Nephron (organoid): ENCODE data around the gene AFAP1.

Source experiments
- H3K27ac Mint-ChIP-seq, 3 experiments: 2 replicates each; pipeline ENCODE4 v1.8.0; 2020; ENCODE audit warnings: mixed read lengths in 3 of 3, mild to moderate bottlenecking in 2 of 3, moderate library complexity in 1 of 3
- H3K27me3 Mint-ChIP-seq: 2 replicates; pipeline ENCODE4 v1.8.0; 2021; ENCODE audit warnings: low read depth, mild to moderate bottlenecking, moderate library complexity, mixed read lengths
- H3K36me3 Mint-ChIP-seq: 2 replicates; pipeline ENCODE4 v1.8.0; 2020; ENCODE audit warnings: low read depth, mixed read lengths
- H3K4me1 Mint-ChIP-seq: 2 replicates; pipeline ENCODE4 v1.8.0; 2020; ENCODE audit warnings: mixed read lengths
- H3K4me3 Mint-ChIP-seq, 3 experiments: 2 replicates each; pipeline ENCODE4 v1.8.0; 2020; ENCODE audit warnings: mild to moderate bottlenecking in 3 of 3, mixed read lengths in 3 of 3, moderate library complexity in 2 of 3
- H3K9me3 Mint-ChIP-seq: 2 replicates; pipeline ENCODE4 v1.8.0; 2020; ENCODE audit warnings: mixed read lengths
- CTCF ChIP-seq, 3 experiments: fragments of 200-600 bp; sonication (generic); IDR thresholded peaks; one replicate each; pipeline ENCODE4 v1.5.0; 2021; ENCODE audit warnings: antibody characterized with exemption in 3 of 3; ENCODE audit not compliant: unreplicated experiment in 3 of 3

Gene AFAP1

GRCh38 chr4:7886007-7886973 is 53.4 kb downstream of the AFAP1 start:
- peak overlapping the region; percentile 12 to 84 (median 65) for H3K27ac Mint-ChIP-seq
- no peak overlapping the region for H3K4me3 Mint-ChIP-seq
- H3K36me3 Mint-ChIP-seq: peaks cover 37% of the 10 kb centered on the region
- peaks cover 14% of the 10 kb centered on the region for H3K9me3 Mint-ChIP-seq
- peaks cover 57% of the 10 kb centered on the region for H3K4me1 Mint-ChIP-seq
- TF ChIP-seq CTCF (IDR thresholded peaks at IDR 0.05; ENCODE audit: unreplicated experiment in 3 of 3): no peak
- no peaks in the 10 kb centered on the region for H3K27me3 Mint-ChIP-seq

DNA sequence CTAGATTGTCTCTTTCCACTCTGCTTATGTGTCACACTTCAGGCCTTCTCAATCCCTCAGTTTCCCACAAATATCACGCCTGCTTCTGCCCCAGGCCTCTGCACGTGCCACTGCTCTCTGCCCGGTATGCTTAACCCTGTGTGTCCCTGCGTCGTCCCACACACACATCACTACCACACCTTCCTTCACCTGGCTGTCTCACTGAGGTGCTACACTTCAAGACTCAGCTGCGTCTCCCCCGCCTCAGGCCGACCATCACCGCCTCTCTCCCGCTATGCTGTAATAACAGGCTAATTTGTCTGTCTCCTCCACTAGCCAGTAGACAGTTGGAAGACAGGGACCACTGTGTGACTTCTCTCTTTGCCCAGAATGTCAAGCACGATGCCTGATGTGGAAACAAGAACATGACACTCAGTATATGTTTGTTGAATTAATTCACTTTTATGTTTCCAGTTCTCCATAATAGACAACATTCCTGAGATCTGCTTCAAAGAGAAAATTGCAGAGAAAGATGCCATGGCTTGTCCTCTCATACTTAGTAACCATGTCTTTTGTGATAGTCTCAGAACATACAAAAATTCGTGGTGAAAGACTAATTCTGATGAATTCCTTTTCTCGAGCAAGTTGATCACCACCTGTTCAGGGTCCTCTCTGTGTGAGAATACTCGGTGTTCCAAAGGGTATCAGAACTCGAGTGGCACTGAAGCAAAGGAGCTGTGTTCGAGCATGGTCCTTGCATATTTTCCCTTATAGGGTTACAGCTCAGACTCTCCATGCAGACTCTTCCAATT is 54.2 kb downstream of the AFAP1 start:
- H3K36me3 Mint-ChIP-seq: peaks cover 34% of the 10 kb centered on the region
- peaks cover 57% of the 10 kb centered on the region for H3K4me1 Mint-ChIP-seq
- H3K4me3 Mint-ChIP-seq: no peak overlapping the region
- peaks cover 14% of the 10 kb centered on the region for H3K9me3 Mint-ChIP-seq
- H3K27ac Mint-ChIP-seq: peak overlapping the region in 2 of 3 experiments; percentile 12 to 84
- TF ChIP-seq CTCF (IDR thresholded peaks at IDR 0.05; ENCODE audit: unreplicated experiment in 3 of 3): no peak
- no peaks in the 10 kb centered on the region for H3K27me3 Mint-ChIP-seq

GRCh38 chr4:7880683-7881082 is 59.0 kb downstream of the AFAP1 start:
- H3K27ac Mint-ChIP-seq: peak overlapping the region; percentile 37 to 81 (median 76)
- no peak for TF ChIP-seq CTCF (IDR thresholded peaks at IDR 0.05; ENCODE audit: unreplicated experiment in 3 of 3)
- peaks cover 69% of the 10 kb centered on the region for H3K4me1 Mint-ChIP-seq
- peaks cover 12% of the 10 kb centered on the region for H3K36me3 Mint-ChIP-seq
- no peaks in the 10 kb centered on the region for H3K9me3 Mint-ChIP-seq
- H3K27me3 Mint-ChIP-seq: no peaks in the 10 kb centered on the region
- H3K4me3 Mint-ChIP-seq: peak overlapping the region in 1 of 3 experiments; percentile 28

DNA sequence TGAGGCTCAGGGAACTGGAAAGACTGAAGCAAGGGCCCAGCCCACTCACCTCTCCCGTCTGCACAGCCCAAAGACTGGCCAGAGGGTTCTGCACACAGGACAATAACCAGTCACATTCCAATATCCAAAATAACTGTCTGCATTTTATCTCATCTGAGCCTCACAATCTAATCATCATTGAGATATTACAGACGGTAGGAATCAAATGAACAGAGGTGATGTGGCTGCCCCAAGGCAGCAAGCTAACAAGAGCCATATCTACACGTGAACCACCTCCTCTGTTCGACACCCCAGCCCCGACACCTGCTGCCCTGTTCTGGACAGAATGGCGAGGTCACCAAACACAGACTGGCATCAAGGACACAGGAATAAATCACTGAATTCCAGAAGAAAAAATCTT is 60.5 kb downstream of the AFAP1 start:
- Mint-ChIP-seq H3K27me3 (no peaks in the 10 kb centered on the region), H3K36me3 (peaks cover 3% of the 10 kb centered on the region), H3K4me1 (peaks cover 71% of the 10 kb centered on the region), H3K9me3 (no peaks in the 10 kb centered on the region), H3K27ac (peak overlapping the region; percentile 53 to 89 (median 80)), H3K4me3 (peak overlapping the region in 1 of 3 experiments; percentile 39)
- no peak for TF ChIP-seq CTCF (IDR thresholded peaks at IDR 0.05; ENCODE audit: unreplicated experiment in 3 of 3)

DNA sequence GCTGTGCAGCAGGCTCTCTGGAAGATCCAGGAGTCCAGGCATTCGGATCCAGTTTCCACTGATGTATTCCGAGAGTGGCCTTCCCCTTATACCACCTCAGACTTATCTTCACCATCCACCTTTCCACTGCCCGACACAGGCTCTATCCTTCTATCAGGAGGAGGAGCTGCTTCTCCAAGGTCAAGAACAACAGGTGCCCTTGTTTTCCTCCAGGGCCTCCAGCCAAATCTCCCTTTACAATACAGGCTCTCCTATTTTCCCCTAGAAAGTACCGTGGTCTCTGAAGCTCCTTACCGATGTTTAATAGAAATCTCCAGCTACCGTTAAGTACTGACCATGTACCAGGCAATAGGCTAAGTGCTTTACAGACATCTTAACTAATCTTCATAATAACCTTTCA is 61.3 kb downstream of the AFAP1 start:
- Mint-ChIP-seq H3K4me1 (peaks cover 76% of the 10 kb centered on the region), H3K27ac (peak overlapping the region; percentile 53 to 64 (median 61)), H3K27me3 (no peaks in the 10 kb centered on the region), H3K36me3 (peaks cover 8% of the 10 kb centered on the region), H3K4me3 (peak overlapping the region in 1 of 3 experiments; percentile 18), H3K9me3 (no peaks in the 10 kb centered on the region)
- TF ChIP-seq CTCF (IDR thresholded peaks at IDR 0.05; ENCODE audit: unreplicated experiment in 3 of 3): no peak
